HUES64 (cell line): ENCODE results near the gene SMPD3. TPM values are rescaled to one million over a fixed set of nuclear protein-coding genes. Genes with fewer than 3 reads are reported as not detected.
A peak's percentile ranks its signal among the peaks of the same experiment; 100 is the strongest.
"Not testable (repeated sequence)": the region's sequence is repeated elsewhere in the genome, so short reads cannot be mapped to it uniquely, and the experiment has no call there.

Experiments
- H3K27ac ChIP-seq: 2 replicates; pipeline ENCODE4 v1.7.0; 2013; ENCODE audit warnings: low read depth, low read length, inconsistent platforms
- H3K27me3 ChIP-seq: 2 replicates; pipeline ENCODE4 v1.6.1; 2013; ENCODE audit warnings: mild to moderate bottlenecking, low read length; ENCODE audit not compliant: insufficient read depth
- H3K36me3 ChIP-seq: 2 replicates; pipeline ENCODE4 v1.6.1; 2013; ENCODE audit warnings: mild to moderate bottlenecking, low read length; ENCODE audit not compliant: insufficient read depth
- H3K4me1 ChIP-seq: 2 replicates; pipeline ENCODE4 v1.6.1; 2013; ENCODE audit warnings: mild to moderate bottlenecking, low read length, moderate library complexity; ENCODE audit not compliant: insufficient read depth
- H3K4me3 ChIP-seq: 2 replicates; pipeline ENCODE4 v1.5.1; 2013; ENCODE audit warnings: mild to moderate bottlenecking, low read length, moderate library complexity
- H3K9ac ChIP-seq: 2 replicates; pipeline ENCODE4 v1.6.1; 2013; ENCODE audit warnings: mild to moderate bottlenecking, low read depth, low read length
- H3K9me3 ChIP-seq: 2 replicates; pipeline ENCODE4 v1.6.1; 2013; ENCODE audit warnings: low read depth, low read length; ENCODE audit not compliant: insufficient read depth
- WGBS: fragments of 150-250, 120-280 bp; methylation state at CpG from one replicate; pipeline ENCODE4 v1.1.7; 2013; ENCODE audit warnings: missing lambda C conversion rate; 5-methylcytosine and 5-hydroxymethylcytosine counted together
- polyA plus RNA-seq, 2 experiments: library from polyadenylated mRNA; stranded (reverse); fragments of 50-300 nt; gene quantifications; one replicate each; pipeline ENCODE4 v1.2.3, GENCODE V29; 2013

Gene SMPD3
- 0.45 TPM for polyA plus RNA-seq (2013, experiment 1 of 2)
- polyA plus RNA-seq (2013, experiment 2 of 2): 1.1 TPM

DNA sequence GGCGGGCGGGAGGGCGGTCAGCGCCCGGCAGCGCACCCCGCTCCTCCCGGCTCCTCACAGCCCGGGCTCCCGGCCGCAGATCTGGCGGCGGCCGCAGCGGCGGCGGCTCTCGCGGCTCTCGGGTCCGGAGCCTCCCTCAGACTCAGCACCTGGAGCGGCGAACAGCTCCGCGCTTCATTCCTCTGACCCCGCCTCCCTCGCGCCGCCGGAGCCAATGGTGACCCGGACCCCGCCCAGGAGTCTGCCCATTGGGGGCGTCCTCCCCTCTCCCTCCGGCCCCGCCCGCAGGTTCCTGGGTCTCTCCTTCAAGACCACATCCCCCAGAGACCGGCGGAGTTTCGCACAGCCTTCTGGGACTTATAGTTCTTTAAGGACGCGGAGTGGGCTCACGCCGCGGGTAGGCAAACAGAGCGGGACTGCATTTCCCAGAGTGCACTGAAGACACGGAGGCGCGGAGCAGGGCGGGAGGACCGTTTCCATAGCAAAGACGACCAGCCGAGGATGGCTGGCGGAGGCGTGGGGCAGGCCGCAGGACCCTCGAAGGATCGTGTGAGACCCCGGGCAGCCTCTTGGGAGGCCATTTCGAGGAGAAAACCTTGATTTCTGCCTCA, at the start of gene SMPD3:
Gene SMPD3, minus strand, starts transcription at position 149 of the 611 bp plus-strand sequence. CDS start 76,327 bp downstream, outside the sequence.
- Histone ChIP-seq H3K9me3 (no peaks in the 10 kb centered on the region), H3K27ac (no peak within 1 kb of the TSS), H3K36me3 (no peaks in the 10 kb centered on the region), H3K4me1 (no peaks in the 10 kb centered on the region), H3K27me3 (peaks cover 32% of the 10 kb centered on the region), H3K9ac (no peak within 1 kb of the TSS), H3K4me3 (peak within 1 kb of the TSS; percentile 60)
- WGBS: under 1% methylated on average over 59 of the region's 59 CpGs

DNA sequence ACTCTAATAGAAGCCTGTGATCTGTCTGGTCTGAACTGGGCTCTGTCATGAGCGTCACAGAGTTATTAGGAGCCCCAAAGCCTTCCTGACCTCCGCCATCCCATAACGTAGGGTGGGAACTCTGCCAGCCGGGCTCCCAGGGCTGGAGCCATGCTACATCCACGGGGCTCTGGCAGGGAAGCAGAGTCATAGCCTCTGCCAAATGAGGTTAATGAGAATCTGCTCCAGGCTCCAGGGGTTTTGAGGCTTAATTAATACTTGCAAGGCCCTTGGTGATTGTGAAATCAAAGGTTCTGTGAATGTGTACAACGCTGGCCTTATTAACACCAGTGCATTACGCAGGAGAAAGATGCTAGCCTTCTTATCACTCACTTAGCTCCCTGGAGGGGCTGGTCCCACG, 48.4 kb upstream of the SMPD3 start:
- H3K4me3 ChIP-seq: no peak overlapping the region
- 88% methylated on average over 8 of the region's 8 CpGs for WGBS

DNA sequence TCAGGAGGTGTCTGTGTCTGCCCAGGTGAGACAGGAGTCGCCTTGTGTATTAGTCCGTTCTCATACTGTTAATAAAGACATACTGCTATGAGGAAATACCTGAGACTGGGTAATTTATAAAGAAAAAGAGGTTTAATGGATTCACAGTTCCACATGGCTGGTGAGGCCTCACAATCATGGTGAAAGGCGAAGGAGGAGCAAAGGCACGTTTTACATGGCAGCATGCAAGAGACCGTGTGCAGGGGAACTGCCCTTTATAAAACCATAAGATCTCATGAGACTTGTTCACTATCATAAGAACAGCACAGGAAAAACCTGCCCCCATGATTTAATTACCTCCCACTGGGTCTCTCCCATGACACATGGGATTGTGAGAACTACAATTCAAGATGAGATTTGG, 46.0 kb upstream of the SMPD3 start:
- not testable (repeated sequence) for H3K36me3 ChIP-seq, H3K27me3 ChIP-seq, H3K9ac ChIP-seq, H3K9me3 ChIP-seq, H3K27ac ChIP-seq, H3K4me3 ChIP-seq
- peaks cover 12% of the 10 kb centered on the region; the same call in 1 of the 2 replicates for H3K4me1 ChIP-seq
- WGBS: 94% methylated on average over 5 of the region's 5 CpGs

More for the DNA sequence above, 48.4 kb upstream of the SMPD3 start:
- Histone ChIP-seq H3K27me3 (no peaks in the 10 kb centered on the region), H3K9me3 (no peaks in the 10 kb centered on the region), H3K4me1 (0 out of 2 replicates have a peak, but pooled peaks cover under 1% of the 10 kb centered on the region), H3K9ac (no peak overlapping the region), H3K27ac (no peak overlapping the region), H3K36me3 (no peaks in the 10 kb centered on the region)

DNA sequence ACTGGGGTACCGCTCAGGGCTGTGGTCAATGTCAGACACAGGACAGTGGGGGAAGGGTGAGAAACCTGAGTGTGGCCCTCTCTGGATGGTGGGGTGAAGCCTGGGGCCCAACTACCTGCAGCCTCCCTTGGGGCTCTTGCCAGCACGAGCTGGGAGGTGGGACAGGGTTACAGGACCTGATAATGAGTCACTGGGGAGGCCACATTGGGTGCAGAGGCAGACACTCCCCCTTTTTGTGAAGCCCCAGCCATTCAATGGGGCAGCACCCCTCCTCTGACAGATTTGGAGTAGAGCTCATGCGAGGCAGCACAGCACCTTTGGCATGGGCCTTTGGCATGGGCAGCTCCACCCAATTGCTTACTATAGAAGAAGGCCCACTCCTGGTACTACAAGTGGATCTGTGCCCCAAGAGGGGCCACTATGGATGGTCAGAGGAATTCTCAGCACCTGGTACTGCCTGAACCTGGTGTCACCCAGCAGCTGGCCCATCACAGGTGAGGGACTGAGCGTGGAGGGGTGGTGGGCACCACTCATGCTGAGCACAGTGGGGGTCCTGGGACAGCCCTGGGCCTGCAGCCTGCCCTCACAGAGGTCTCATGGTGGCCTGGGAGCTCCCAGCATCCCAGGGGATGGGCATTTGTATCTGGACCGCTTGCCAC, 45.2 kb upstream of the SMPD3 start:
- WGBS: 95% methylated on average over 5 of the region's 5 CpGs
- H3K9me3 ChIP-seq: no peaks in the 10 kb centered on the region
- peaks cover 12% of the 10 kb centered on the region; the same call in 1 of the 2 replicates for H3K4me1 ChIP-seq
- no peaks in the 10 kb centered on the region for H3K36me3 ChIP-seq
- H3K27ac ChIP-seq: no peak overlapping the region
- no peaks in the 10 kb centered on the region for H3K27me3 ChIP-seq
- no peak overlapping the region for H3K4me3 ChIP-seq
- H3K9ac ChIP-seq: no peak overlapping the region

DNA sequence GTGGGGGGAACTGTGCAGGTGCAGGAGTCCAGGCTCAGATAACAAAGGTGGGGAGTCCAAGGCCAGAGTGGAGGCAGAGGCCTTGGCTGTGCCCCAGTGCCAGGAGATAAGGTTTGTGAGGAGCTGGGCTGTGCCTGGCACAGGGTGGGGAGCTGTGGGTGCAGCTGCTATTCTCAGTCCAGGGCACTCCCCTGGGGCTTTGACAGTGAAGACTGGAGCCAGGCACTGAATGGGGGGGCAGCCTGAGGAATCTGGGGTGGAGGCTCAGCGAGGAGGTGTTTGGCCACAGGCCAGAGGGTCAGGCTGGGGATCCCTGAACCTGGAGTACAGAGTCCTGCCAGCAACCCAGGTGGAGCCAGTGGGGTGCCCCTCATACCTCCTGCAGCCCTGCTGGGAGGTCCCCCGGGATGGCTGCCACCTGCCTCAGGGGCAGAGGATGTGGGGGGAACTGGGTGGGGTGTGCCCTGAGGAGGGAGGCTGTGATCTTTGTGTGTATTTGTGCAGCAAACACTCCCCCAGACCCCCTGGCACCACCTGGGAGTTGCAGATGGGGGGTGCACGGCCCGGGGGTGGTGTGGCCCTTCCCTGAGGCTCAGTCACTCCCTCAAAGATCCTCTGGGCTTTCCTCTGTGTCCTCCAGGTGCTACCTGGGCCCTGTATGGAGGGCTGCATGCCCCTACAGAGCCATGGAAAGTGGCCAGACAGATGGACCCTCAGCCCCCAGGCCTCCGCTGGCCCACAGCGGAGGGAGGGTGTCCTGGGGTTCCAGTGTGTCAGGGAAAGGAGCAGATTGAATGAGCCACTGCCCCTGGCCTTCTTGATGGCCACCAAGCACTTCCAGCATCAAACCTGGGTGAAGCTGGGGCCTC, 44.5 kb upstream of the SMPD3 start:
- H3K9me3 ChIP-seq: no peaks in the 10 kb centered on the region
- no peak overlapping the region for H3K4me3 ChIP-seq
- H3K36me3 ChIP-seq: no peaks in the 10 kb centered on the region
- H3K27me3 ChIP-seq: no peaks in the 10 kb centered on the region
- peaks cover 13% of the 10 kb centered on the region; the same call in 1 of the 2 replicates for H3K4me1 ChIP-seq
- no peak overlapping the region for H3K9ac ChIP-seq
- H3K27ac ChIP-seq: no peak overlapping the region
- 92% methylated on average over 6 of the region's 6 CpGs for WGBS

DNA sequence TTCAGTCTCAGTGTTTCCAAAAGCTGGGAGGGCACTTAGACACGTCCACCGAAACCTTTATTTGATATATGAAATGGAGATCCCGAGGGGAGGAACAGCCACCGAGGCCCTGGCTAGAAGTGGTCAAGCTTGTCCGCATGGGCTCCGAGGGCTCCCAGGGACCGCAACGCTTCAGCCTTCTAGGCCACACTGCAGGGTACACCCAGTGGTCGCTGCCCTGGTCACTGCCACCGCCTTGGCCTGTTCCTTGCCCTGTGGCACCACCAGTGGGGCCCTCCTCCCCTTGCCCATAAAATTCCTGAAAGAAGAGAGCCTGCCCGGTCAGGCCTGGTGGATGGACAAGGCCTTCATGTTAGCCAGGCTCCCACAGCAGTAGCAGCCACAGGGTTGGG, 43.8 kb upstream of the SMPD3 start:
- Histone ChIP-seq H3K9ac (no peak overlapping the region), H3K27ac (no peak overlapping the region), H3K4me1 (peaks cover 19% of the 10 kb centered on the region), H3K36me3 (no peaks in the 10 kb centered on the region), H3K4me3 (no peak overlapping the region), H3K27me3 (no peaks in the 10 kb centered on the region), H3K9me3 (no peaks in the 10 kb centered on the region)
- WGBS: 94% methylated on average over 11 of the region's 11 CpGs

DNA sequence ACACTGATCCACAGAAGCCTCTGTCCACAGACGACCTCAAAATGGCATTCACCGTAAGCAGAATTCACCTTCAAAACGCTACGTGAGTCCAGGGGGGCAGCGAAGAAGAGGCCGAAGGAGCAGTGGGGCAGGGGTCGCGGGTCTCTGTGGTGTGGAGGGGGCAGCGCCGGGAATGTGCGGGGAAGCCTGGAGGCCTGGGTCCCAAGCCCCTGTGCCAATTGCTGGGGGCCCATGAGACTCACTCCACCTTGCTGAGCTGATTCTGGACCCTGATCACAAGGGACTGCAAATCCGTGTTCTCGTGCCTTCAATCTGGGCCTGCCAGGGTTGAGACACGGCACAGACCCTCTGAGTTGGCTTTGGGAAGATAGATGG, 43.3 kb upstream of the SMPD3 start:
- Histone ChIP-seq H3K9ac (no peak overlapping the region), H3K27ac (peak overlapping the region; percentile 30; the same call in 1 of the 2 replicates), H3K4me1 (peaks cover 25% of the 10 kb centered on the region), H3K36me3 (no peaks in the 10 kb centered on the region), H3K27me3 (no peaks in the 10 kb centered on the region), H3K4me3 (no peak overlapping the region), H3K9me3 (no peaks in the 10 kb centered on the region)
- WGBS: 91% methylated on average over 14 of the region's 14 CpGs

DNA sequence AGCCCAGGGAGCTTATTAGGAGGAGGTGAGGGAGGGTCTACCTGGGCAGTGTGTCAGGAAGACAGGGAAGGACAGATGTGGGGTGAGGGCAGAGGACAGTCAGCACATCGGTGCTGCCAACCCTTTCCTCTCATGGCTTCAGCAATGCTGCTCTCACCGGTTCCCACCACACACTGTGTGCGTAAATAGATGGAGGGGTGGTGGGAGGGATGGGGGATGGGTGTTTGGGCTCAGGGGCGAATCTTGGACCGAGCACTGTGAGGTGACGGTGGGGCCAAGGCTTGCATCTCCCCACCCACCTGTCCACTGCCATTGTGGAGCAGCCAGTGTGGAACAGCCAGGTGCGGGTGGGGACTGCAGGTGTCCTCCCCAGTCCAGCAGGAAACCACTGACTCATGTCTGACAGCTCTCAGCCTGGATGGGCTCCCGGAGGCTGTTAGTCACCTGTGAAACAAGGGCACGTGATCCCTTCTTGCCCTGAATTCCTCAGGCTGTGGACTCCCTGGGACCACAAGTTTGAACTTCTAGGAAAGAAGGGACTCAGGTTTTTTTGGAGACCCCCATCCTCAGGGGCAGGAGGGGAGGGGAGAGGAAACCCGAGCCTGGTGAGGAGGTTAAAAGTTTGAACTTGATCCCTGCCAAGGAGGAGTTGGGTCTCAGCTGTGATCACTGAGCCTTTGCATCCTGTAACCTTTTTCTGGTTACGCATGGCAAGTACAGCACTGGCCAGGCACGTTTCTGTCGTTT, 42.7 kb upstream of the SMPD3 start:
- no peaks in the 10 kb centered on the region for H3K27me3 ChIP-seq
- no peaks in the 10 kb centered on the region for H3K9me3 ChIP-seq
- H3K4me3 ChIP-seq: no peak overlapping the region
- H3K9ac ChIP-seq: no peak overlapping the region
- H3K27ac ChIP-seq: peak overlapping the region; percentile 30; the same call in 1 of the 2 replicates
- peaks cover 27% of the 10 kb centered on the region for H3K4me1 ChIP-seq
- 44% methylated on average over 12 of the region's 13 CpGs for WGBS
- H3K36me3 ChIP-seq: no peaks in the 10 kb centered on the region

DNA sequence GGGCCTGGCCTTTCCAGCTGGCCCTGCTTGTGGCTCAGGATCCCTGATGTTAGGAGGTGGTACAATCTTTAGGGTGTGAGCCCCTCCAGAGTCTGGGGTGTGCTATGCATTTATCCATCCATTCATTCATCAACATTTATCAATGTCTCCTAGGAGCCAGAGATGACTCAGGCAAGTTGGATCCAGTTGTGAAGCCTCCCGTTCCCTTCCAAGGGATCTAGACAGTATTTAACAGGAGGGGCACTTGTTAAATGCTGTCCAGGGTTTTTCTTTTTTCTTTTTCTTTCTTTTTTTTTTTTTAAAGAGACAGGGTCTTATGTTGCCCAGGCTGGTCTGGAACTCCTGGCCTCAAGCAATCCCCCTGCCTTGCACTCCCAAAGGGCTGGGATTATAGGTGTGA, 42.0 kb upstream of the SMPD3 start:
- Histone ChIP-seq H3K27me3 (no peaks in the 10 kb centered on the region), H3K4me3 (no peak overlapping the region), H3K36me3 (no peaks in the 10 kb centered on the region), H3K9ac (no peak overlapping the region), H3K4me1 (peaks cover 27% of the 10 kb centered on the region), H3K9me3 (no peaks in the 10 kb centered on the region), H3K27ac (no peak overlapping the region)
- 63% methylated on average over 1 of the region's 1 CpG for WGBS

DNA sequence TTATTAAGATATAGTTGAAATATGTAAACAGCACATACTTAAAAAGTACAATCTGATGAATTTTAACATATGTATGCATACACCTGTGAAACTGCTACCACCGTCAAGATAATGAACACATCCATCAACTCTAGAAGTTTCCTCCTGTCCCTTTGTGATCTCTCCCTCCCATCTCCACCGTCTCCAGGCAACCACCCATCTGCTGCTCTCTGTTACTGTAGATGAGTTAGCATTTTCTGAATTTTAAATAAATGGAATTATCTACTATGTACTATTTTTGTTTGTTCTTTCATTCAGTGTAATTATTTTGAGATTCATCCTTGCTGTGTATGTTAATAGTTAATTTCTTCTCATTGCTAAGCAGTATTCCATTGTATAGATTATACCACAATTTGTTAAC, 40.2 kb upstream of the SMPD3 start:
- Histone ChIP-seq H3K9ac (no peak overlapping the region), H3K4me3 (no peak overlapping the region), H3K4me1 (peaks cover 27% of the 10 kb centered on the region), H3K9me3 (no peaks in the 10 kb centered on the region), H3K27ac (no peak overlapping the region), H3K36me3 (no peaks in the 10 kb centered on the region), H3K27me3 (no peaks in the 10 kb centered on the region)
- 100% methylated on average over 1 of the region's 2 CpGs for WGBS
